ENCODE measurements around the gene PEX5L.

Gene PEX5L

DNA sequence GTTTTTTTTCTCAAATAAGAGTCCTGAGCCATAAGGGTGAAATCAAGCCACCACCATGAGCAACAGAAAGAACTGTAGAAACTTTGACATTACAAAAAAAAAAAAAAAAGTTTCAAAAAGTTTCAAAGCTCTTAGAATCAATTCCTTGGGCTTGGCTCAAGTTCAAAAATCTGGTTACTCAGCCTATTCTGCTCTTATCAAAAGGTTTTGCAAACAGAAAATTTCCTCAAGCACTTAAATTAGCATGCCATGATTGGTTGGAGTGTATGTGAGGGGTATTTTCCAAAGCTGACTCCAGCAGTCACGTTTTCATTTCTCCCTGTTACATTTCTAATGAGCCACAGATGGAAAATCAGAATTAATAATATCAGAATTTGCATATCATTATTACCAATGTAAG lies 12.1 kb upstream of the PEX5L start:
- no peak for DNase-seq (ENCODE audit: low spot score)
- TF ChIP-seq CTCF (IDR thresholded peaks at IDR 0.05; ENCODE audit: extremely low read depth, missing control alignments), result no peak

GRCh38 chr3:180048103-180048502 lies 11.4 kb upstream of the PEX5L start:
- TF ChIP-seq CTCF (IDR thresholded peaks at IDR 0.05; ENCODE audit: extremely low read depth, missing control alignments), result no peak
- DNase-seq (ENCODE audit: low spot score), result peak; percentile 18

- no peak for DNase-seq (ENCODE audit: low spot score)
- no peak for TF ChIP-seq CTCF (IDR thresholded peaks at IDR 0.05; ENCODE audit: extremely low read depth, missing control alignments)
These were observed 4.2 kb upstream of the PEX5L start for GRCh38 chr3:180040966-180041365.

GRCh38 chr3:180036092-180036670 lies 556 bp downstream of the PEX5L start:
- no peak for TF ChIP-seq CTCF (IDR thresholded peaks at IDR 0.05; ENCODE audit: extremely low read depth, missing control alignments)

DNA sequence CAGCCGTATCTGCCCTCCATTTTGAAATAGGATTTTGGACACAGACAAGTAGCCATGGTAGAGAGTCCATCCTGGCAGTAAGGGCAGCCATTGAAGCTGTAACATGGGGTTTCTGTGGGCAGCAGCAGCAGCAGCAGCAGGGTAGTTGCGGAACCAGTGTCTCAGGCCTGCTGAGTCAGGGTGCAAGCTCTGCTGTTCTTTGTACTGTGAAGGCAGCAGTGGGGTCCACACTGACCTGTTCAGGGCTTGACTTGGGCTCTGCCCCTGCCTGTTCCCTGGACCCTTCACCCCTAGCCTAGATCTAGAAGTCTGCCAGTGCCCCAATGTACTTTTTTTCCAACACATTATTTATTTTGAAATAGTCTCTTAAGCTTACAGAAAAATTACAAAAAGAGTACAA lies 9.7 kb downstream of the PEX5L start:
- TF ChIP-seq CTCF (IDR thresholded peaks at IDR 0.05; ENCODE audit: extremely low read depth, missing control alignments), result no peak
- no peak for DNase-seq (ENCODE audit: low spot score)

More at GRCh38 chr3:180036092-180036670, 556 bp downstream of the PEX5L start:
- no peak for DNase-seq (ENCODE audit: low spot score)

DNA sequence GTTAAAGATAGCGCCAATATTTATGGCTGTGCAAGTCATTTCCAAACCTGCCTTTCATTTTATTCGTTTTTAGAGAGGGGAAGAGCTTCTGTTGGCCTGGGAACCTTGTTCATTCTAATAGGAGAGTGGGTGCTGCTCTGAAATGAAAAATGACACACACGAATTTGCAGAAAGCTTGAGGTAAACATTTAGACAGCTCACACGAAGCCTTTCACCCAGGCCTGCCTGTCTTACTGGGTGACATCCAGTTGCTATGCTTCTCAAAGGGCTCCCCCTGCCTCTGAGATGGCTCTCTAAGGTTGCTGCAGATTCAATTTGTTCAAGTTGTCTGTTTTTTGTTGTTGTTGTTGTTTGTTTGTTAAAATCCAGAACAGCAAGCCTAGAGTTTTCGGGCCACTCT lies 18.2 kb downstream of the PEX5L start:
- TF ChIP-seq CTCF (IDR thresholded peaks at IDR 0.05; ENCODE audit: extremely low read depth, missing control alignments), result peak; percentile 4
- peak; percentile 31 for DNase-seq (ENCODE audit: low spot score)

GRCh38 chr3:180017846-180018245 lies 18.9 kb downstream of the PEX5L start:
- TF ChIP-seq CTCF (IDR thresholded peaks at IDR 0.05; ENCODE audit: extremely low read depth, missing control alignments), result no peak
- no peak for DNase-seq (ENCODE audit: low spot score)

All from GM20000 (cell line).